Epithelial cell of prostate (primary cell): ENCODE measurements around the gene PFDN4.
A peak's percentile ranks its signal among the peaks of the same experiment; 100 is the strongest.

ENCODE experiments used
- DNase-seq: peaks from one replicate; pipeline ENCODE4 v3.0.0-alpha.2; 2011; ENCODE audit warnings: low read depth, low spot score
- H3K27ac ChIP-seq: fragments of 450-650 bp; 2 replicates; pipeline ENCODE4 v1.5.1; 2017; ENCODE audit warnings: mild to moderate bottlenecking

Gene PFDN4

GRCh38 chr20:54207743-54208547 is at the start of gene PFDN4:
PFDN4 (plus strand) TSS chr20:54208087; CDS start chr20:54208101, 14 bp downstream.
- no peak for DNase-seq

DNA sequence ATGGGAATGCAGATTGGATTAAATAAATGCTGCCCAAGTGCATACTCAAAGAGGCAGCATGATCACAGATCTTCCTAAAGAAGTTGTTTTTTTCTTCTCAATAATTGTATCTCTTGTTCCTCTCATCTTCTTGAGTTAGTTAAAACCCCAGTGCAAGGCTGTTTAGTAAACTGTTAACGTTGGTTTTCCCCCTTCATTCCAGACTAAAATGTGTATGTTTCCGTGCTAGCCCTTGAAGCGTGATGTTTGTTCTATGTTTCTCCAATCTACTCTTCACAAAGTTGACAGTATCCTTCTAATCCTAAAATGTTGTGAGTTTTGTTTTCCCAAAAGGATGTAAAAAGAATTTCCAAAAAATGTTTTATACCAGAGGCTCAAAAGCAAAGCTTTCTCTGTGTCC is 49.7 kb upstream of the PFDN4 start:
- H3K27ac ChIP-seq: no peak overlapping the region
- no peak for DNase-seq

More at GRCh38 chr20:54207743-54208547, at the start of gene PFDN4:
- peak within 1 kb of the TSS; percentile 65 for H3K27ac ChIP-seq

GRCh38 chr20:54158856-54159418 is 49.0 kb upstream of the PFDN4 start:
- DNase-seq: no peak
- no peak overlapping the region for H3K27ac ChIP-seq

GRCh38 chr20:54160065-54161007 is 47.6 kb upstream of the PFDN4 start:
- H3K27ac ChIP-seq: no peak overlapping the region
- DNase-seq: no peak

DNA sequence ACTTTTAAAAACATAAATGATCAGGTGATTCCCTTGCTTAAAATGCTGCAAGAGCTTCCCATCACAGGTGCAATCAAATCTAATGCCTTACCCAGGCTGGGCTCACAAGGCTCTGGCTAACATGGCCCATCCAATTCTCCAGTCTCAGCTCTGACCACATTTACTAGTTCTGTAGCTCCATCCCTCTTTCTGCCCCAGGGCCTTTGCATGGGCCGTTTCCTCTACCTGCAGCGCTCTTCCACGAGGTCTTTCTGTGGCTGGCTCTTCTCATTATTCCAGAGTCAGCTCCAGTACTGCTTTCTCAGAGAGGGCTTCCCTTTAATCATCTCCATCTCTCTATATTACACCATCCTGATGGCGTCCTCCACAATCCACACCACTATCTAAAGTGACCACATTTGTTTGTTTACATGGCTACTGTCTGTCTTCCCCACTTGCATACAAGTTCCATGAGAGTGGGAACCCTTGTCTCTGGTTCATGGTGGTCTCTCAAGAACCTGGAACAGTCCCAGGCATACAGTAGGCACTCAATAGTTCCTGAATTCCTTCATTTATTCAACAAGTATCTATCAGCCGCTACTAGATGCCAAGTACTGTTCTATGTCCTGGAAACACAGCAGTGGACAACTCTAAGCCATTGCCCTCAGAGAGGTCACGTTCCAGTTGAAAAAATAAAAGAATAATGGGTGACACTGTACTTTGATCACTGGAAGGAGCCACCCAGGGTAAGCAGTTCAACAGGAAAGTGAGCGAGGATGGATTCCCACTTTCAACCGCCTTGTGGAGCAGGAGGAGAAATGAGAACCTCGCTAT is 46.7 kb upstream of the PFDN4 start:
- no peak overlapping the region for H3K27ac ChIP-seq

DNA sequence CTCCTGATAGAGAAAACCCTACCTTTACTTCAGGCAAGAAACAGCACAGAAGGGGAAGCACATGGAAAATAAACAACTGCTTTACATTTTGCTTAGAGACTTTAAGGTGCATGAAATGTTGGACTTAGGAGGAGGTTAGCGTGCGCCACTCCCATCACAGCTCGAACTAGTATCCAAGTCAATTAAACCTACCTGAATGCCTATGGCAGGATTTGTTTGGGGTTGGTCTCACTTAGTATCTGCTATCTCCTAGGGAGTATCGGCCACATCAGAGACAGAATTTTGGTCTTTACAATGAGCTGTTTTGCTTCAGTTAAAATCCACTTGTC is 46.1 kb upstream of the PFDN4 start:
- no peak for DNase-seq
- H3K27ac ChIP-seq: no peak overlapping the region

More for the DNA sequence above, 46.7 kb upstream of the PFDN4 start:
- no peak for DNase-seq

- DNase-seq: no peak
These were observed 45.4 kb upstream of the PFDN4 start for GRCh38 chr20:54162378-54163009.

GRCh38 chr20:54163402-54163801 is 44.5 kb upstream of the PFDN4 start:
- H3K27ac ChIP-seq: no peak overlapping the region
- no peak for DNase-seq

More at GRCh38 chr20:54162378-54163009, 45.4 kb upstream of the PFDN4 start:
- H3K27ac ChIP-seq: no peak overlapping the region

GRCh38 chr20:54165014-54165413 is 42.9 kb upstream of the PFDN4 start:
- no peak for DNase-seq
- no peak overlapping the region for H3K27ac ChIP-seq

DNA sequence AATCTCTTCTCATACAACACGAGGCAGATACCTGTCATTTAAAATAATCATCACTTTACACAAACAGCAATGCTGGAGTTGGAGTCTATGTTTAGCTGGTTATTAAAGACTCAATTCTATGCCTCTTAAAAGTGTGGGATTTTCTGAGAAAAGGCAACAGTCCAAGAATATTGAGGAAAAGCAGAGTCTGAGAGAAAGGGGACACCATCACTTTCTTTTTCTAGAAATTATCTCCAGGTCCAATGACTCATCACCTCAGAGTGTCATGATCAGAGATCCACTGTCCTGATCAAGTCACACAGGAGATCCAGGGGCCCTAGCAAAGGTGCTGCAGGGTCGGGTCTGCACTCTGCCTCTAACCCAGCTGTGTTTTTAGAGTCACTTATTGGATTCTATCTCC is 42.1 kb upstream of the PFDN4 start:
- no peak for DNase-seq
- H3K27ac ChIP-seq: no peak overlapping the region

- DNase-seq: no peak
These were observed 40.8 kb upstream of the PFDN4 start for GRCh38 chr20:54166987-54167662.

DNA sequence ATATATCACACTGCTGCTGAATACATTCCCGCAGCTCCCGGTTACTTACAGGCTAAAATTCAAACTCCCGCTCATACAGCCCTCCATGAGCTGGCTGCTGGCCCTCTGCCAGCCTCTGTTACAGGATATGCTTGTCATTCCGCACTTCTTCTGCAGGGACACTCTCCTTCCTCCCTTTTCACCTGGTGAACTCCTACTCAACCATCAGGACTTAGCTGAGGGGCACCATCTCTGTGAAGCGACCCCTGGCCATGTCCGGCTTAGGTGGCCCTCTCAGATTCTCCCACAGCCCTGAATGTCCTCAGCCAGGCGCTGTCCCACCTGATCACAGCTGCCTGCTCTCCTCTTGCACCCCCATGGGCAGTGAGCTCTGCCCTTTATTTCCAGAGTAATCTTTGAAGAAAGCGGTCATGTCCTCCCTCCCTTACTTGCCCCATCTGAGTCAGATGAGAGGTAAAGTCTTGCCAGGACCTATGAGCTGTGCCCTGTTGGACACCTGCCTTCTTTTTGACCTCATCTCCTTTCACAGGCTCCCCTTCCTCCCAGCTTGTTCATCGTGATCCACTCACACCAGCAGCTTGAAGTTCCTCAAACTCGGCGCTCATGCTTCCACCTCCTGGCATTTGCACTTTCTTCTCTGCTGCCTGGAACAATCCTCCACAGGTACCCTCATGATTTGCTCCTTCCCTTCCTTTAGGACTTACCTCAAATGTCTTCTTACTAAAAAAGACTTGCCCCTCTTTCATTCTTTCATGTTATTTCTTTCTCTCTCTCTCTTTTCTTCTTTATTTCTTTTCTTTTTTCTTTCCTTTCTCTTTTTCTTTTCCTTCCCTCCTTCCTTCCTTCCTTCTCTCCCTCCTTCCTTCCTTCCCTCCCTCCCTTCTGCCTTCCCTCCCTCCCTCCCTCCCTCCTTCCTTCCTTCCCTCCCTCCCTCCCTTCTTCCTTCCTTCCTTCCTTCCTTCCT is 39.7 kb upstream of the PFDN4 start:
- H3K27ac ChIP-seq: peak overlapping the region; percentile 60
- no peak for DNase-seq

More at GRCh38 chr20:54166987-54167662, 40.8 kb upstream of the PFDN4 start:
- no peak overlapping the region for H3K27ac ChIP-seq

- no peak for DNase-seq
- H3K27ac ChIP-seq: no peak overlapping the region
These were observed 38.7 kb upstream of the PFDN4 start for GRCh38 chr20:54168961-54169862.

DNA sequence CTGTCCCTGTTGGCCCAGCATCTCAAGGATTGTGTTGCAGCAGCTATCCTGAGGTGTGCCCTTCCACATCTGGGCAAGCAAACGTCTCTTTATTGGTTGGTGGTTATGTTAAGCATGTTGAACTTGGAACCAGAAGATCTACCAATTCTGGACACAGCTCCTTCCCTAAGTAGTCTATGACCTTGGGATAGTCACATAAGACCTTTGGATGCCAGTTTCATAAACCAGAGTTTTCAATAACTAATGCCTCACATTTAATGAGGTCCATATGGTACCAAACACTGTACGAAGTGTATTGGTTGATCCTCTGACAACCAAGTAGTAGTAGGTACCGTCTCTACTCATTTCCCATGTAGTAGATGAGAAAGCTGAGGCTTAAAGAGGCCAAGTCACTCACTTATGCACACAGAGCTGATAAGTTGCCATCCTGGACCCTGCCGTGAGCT is 37.8 kb upstream of the PFDN4 start:
- H3K27ac ChIP-seq: no peak overlapping the region
- no peak for DNase-seq

- DNase-seq: no peak
- no peak overlapping the region for H3K27ac ChIP-seq
These were observed 36.9 kb upstream of the PFDN4 start for GRCh38 chr20:54170963-54171362.

- DNase-seq: no peak
- H3K27ac ChIP-seq: no peak overlapping the region
These were observed 35.4 kb upstream of the PFDN4 start for GRCh38 chr20:54172532-54172855.
